ENCODE results near the gene WNK2. TPM values are rescaled to one million over a fixed set of nuclear protein-coding genes. Genes with fewer than 3 reads are reported as not detected.

The WNK2 gene
- total RNA-seq, 1 experiment from 2014 or later: 69.4 TPM

DNA sequence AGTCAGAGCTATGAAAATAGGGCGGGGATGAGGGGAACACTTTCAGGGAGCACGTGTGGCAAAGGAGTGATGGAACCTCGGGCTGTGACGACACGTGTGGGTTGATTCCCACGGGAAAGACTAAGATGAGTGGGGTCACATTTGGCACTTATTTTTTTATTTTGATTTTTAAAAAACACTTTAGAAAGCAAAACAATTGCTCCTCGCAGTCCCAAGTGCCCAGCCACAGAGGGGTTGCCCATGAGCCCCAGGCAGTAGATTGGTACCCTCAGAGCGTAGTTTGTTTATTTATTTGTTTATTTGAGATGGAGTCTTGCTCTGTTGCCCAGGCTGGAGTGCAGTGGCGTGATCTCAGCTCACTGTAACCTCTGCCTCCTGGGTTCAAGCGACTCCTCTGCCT is 69.7 kb downstream of the WNK2 start:
- H2BK12ac ChIP-seq (ENCODE audit: insufficient read length, low read depth, low read length): no peak overlapping the region
- no peaks in the 10 kb centered on the region for H3K27me3 ChIP-seq (ENCODE audit: insufficient read depth, low read length)
- H4K5ac ChIP-seq (ENCODE audit: insufficient read length, low read depth, low read length): no peak overlapping the region
- no peak overlapping the region for H3K56ac ChIP-seq (ENCODE audit: insufficient read length, low read depth, low read length)
- no peak overlapping the region for H3K23ac ChIP-seq (ENCODE audit: insufficient read length, low read depth, low read length)
- peaks cover 2% of the 10 kb centered on the region for H4K20me1 ChIP-seq (ENCODE audit: control insufficient read depth, insufficient read depth, insufficient read length)
- peaks cover 5 to 14% (median 7%) of the 10 kb centered on the region in 3 experiments for H3K36me3 Mint-ChIP-seq (ENCODE audit: insufficient read depth in 1 of 3, low read depth in 3 of 3)
- no peak for DNase-seq
- no peak overlapping the region for H3T11ph ChIP-seq (ENCODE audit: low read length)
- H3K14ac ChIP-seq (ENCODE audit: insufficient read depth, low read length): no peak overlapping the region
- H3K23me2 ChIP-seq (ENCODE audit: insufficient read length, low read depth, low read length, poor library complexity, severe bottlenecking): no peaks in the 10 kb centered on the region
- H3K4me1 Mint-ChIP-seq: peaks cover 2 to 6% of the 10 kb centered on the region in 2 experiments; a peak in 3 of 4 replicates
- H3K9me3 ChIP-seq (ENCODE audit: control insufficient read depth, low read depth, low read length): no peaks in the 10 kb centered on the region
- H3K9me3 Mint-ChIP-seq: no peaks in the 10 kb centered on the region
- no peak overlapping the region for H3K9ac ChIP-seq (ENCODE audit: extremely low read depth, insufficient read length, low read length)
- no peak overlapping the region for H3K4me2 ChIP-seq (ENCODE audit: insufficient read depth, insufficient read length, low read length)
- H3K18ac ChIP-seq (ENCODE audit: insufficient read length, low read depth, low read length): no peak overlapping the region
- no peaks in the 10 kb centered on the region for H3K4me1 ChIP-seq (ENCODE audit: insufficient read depth, low read length)
- no peak overlapping the region for H2AK5ac ChIP-seq (ENCODE audit: insufficient read length, low read length)
- H3K4ac ChIP-seq (ENCODE audit: low read depth, low read length): no peak overlapping the region
- H2AFZ ChIP-seq (ENCODE audit: low read length): no peak overlapping the region
- no peak overlapping the region for H4K91ac ChIP-seq (ENCODE audit: insufficient read length, low read depth, low read length)
- H3K79me1 ChIP-seq (ENCODE audit: insufficient read depth, low read depth, low read length, poor library complexity, severe bottlenecking): no peaks in the 10 kb centered on the region
- H3K27ac ChIP-seq (ENCODE audit: insufficient read length, low read depth, low read length): no peak overlapping the region
- TF ChIP-seq, protein P1, sequence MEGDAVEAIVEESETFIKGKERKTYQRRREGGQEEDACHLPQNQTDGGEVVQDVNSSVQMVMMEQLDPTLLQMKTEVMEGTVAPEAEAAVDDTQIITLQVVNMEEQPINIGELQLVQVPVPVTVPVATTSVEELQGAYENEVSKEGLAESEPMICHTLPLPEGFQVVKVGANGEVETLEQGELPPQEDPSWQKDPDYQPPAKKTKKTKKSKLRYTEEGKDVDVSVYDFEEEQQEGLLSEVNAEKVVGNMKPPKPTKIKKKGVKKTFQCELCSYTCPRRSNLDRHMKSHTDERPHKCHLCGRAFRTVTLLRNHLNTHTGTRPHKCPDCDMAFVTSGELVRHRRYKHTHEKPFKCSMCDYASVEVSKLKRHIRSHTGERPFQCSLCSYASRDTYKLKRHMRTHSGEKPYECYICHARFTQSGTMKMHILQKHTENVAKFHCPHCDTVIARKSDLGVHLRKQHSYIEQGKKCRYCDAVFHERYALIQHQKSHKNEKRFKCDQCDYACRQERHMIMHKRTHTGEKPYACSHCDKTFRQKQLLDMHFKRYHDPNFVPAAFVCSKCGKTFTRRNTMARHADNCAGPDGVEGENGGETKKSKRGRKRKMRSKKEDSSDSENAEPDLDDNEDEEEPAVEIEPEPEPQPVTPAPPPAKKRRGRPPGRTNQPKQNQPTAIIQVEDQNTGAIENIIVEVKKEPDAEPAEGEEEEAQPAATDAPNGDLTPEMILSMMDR (conservative IDR thresholded peaks at IDR 0.05): no peak
- H2BK20ac ChIP-seq (ENCODE audit: low read depth, low read length, poor library complexity, severe bottlenecking): no peak overlapping the region
- H4K8ac ChIP-seq (replicated peaks; ENCODE audit: insufficient read length, low read depth, low read length): no peak overlapping the region
- no CpG with 5 or more reads among the region's 10 CpGs for WGBS (ENCODE audit: extremely low coverage, insufficient read length, low lambda C conversion rate)
- H3K27ac Mint-ChIP-seq: no peak overlapping the region
- no peak overlapping the region for H2BK5ac ChIP-seq (ENCODE audit: insufficient read length, low read length)
- H3K27me3 Mint-ChIP-seq (ENCODE audit: low read depth): no peaks in the 10 kb centered on the region
- no peak overlapping the region for H3K4me3 Mint-ChIP-seq
- H3K79me2 ChIP-seq (ENCODE audit: insufficient read depth, low read length): no peaks in the 10 kb centered on the region
- no peak overlapping the region for H2BK15ac ChIP-seq (ENCODE audit: low read depth, low read length)
- no peak overlapping the region for H2BK120ac ChIP-seq (ENCODE audit: low read depth, low read length, poor library complexity, severe bottlenecking)

Measured in H9 (cell line).